Brain pericyte (primary cell): ENCODE measurements around the gene LVRN.

ENCODE experiments used
- DNase-seq: peaks from one replicate; pipeline ENCODE4 v3.0.0-alpha.2; 2012; ENCODE audit warnings: low read depth, low spot score

The LVRN gene

GRCh38 chr5:115956957-115957356 is 5.3 kb upstream of the LVRN start:
- no peak for DNase-seq

DNA sequence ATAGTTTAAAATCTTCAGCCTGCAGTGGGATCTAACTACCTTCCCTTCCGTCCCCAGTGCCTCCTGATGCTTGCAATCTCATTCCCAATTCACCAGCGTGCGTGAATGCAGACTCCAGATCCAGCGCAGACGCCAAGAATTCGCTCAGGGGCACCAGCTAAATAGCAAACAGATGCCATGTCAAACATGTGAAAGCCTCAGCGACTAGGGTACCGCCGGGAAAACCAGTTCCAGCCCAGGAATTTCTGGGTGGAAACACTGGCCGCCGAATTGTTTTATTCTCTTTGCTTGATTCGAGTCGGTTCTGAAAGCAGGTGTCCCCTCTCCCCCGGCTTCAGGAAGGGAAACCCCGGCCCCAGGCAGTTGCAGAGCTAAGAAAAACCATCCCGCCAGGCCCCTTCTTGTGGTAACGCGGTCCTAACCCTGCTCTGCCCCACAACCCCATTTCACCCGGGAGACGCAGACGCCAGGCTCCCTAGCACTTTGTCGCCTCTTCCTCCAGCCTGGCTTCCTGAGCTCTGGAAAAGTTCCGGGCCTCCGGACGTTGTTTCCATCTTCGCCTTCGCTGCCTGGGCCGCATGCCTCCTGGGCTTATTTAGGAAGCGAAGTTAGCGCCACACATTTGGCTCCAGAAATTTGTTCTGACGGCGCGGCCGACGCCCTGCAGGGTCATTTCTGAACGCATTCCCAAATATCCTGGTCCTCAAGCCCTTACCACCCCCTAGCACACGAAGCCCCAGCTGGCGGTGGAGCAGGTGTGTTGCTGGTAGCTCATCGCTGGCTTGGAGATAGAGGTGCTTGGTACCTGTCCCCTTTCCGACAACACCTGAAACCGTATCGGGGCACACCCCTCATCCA is 665 bp upstream of the LVRN start:
- DNase-seq = no peak

GRCh38 chr5:115962565-115963402 is 509 bp downstream of the LVRN start:
- no peak for DNase-seq

- no peak for DNase-seq
These were observed 1.3 kb downstream of the LVRN start for GRCh38 chr5:115963566-115963965.

- DNase-seq = no peak
These were observed 6.5 kb downstream of the LVRN start for GRCh38 chr5:115968770-115969169.

- DNase-seq = no peak
These were observed 14.8 kb downstream of the LVRN start for GRCh38 chr5:115977096-115977495.

DNA sequence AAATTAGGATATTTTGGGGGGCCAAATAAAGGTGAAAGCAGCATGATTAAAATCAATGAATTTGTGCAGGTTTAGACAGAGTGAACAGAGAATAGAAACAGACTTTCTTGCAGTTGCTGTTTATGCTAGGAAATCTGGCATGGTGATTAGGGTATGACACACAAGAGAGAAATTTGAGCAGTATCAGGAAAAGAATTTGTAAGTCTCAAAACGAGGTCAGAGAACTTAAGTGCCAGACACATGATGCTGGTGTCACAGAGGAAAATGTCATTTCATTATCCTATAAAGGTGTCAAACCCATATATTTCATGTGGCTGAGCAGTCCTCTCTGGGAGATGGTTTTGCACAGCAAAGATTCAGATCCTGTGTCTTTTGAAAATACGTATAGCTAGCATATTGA is 15.7 kb downstream of the LVRN start:
- DNase-seq = no peak

DNA sequence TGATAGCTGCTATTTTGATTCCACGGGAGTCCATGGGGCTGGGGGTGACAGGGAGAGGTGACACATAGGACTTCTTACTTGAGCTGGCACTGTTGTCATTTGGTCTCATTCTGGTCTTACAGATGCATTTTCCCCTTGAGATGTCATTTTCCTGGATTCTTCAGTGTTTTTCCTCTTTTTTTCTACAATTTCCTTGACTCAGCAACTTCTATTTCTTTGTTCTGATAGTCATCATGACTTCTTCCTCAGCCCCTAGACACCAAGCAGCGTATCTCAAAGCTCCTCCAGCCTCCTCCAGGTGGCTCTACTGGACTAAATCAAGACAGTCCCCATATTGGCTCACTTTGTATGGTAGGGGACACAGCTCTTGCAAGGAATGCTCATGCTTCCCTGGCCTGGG is 16.5 kb downstream of the LVRN start:
- DNase-seq = no peak

- no peak for DNase-seq
These were observed 17.1 kb downstream of the LVRN start for GRCh38 chr5:115979201-115980041.

- DNase-seq = no peak
These were observed 21.2 kb downstream of the LVRN start for GRCh38 chr5:115983519-115983918.

- DNase-seq = no peak
These were observed 23.8 kb downstream of the LVRN start for GRCh38 chr5:115985802-115986757.

GRCh38 chr5:115988002-115988401 is 25.7 kb downstream of the LVRN start:
- DNase-seq = no peak

- no peak for DNase-seq
These were observed 30.6 kb downstream of the LVRN start for GRCh38 chr5:115992848-115993350.

DNA sequence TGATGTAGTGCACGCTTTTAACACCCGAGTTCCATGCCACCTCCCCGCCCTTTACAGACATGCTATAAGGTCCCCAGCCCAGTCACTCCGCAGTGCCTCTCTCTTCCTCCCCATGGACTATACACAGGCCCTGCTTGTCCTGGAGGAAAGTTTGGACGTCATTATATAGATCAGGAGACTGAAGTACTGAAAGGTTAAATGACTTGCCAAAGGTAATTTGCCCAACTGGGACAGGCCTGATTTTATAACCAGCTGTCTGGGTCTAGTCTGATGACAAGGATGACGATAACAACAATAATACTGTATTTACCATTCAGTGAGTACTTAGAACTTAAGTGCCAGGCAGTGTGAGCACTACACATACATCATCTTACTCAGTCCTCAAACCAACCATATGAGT is 33.1 kb downstream of the LVRN start:
- no peak for DNase-seq

DNA sequence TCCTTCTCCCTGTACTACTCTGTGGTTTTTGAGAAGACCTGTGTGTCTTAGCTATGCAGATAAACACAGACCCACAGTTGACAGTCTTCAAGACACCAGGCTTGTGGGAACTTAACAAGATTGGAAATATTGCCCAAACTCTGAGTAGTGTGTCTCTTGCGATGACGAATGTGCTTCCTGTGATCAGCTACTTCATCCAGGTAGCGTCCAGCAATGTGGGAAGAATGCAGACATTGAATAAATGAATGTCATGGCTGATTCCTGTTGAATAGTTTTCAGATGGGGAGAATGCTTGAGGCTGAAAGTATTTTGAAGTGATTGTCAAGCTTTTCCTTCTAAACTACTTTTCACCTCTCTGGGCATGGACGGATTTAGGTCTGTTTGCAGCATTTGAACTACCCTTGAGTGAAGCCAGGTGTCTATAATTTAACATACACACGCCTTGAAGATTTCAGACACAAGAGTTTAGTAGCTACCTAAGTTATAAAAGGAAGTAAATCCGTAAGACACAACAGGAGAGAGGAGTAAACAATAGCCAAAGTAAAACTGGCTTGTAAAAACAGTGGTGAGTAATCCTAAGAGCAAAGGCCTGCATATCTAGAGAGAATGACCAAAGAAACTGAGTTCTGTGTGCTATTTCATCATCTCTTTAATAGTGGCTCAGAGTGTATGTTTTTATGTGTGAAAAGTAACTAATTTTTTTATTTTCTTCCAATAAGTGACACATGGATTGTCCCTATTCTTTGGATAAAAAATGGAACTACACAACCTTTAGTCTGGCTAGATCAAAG is 40.0 kb downstream of the LVRN start:
- DNase-seq = no peak

GRCh38 chr5:116004248-116004647 is 42.0 kb downstream of the LVRN start:
- no peak for DNase-seq

DNA sequence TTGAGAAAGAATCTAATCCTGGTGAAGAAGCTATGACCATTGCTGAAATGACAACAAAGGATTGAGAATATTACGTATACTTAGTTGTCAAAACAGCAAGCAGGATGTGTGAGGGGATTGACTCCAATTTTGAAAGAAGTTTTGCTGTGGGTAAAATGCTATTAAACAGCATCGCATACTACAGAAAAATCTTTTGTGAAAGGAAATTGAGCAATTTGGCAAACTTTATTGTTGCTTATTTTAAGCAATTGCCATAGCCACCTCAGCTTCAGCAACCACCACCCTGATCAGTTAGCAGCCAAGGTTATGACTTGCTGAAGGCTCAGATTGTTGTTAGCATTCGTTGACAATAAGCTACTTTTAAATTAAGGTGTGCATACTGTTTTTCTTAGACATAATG is 47.5 kb downstream of the LVRN start:
- DNase-seq = no peak

- no peak for DNase-seq
These were observed 48.8 kb downstream of the LVRN start for GRCh38 chr5:116011046-116011445.

GRCh38 chr5:116013207-116013785 is 51.0 kb downstream of the LVRN start:
- DNase-seq = no peak
